ENCODE results near the gene MCC.

The MCC gene

GRCh38 chr5:113003763-113004162 lies 484.5 kb downstream of the MCC start:
- DNase-seq (ENCODE audit: low read depth in 2 of 2), result no peak
- TF ChIP-seq, protein P1, sequence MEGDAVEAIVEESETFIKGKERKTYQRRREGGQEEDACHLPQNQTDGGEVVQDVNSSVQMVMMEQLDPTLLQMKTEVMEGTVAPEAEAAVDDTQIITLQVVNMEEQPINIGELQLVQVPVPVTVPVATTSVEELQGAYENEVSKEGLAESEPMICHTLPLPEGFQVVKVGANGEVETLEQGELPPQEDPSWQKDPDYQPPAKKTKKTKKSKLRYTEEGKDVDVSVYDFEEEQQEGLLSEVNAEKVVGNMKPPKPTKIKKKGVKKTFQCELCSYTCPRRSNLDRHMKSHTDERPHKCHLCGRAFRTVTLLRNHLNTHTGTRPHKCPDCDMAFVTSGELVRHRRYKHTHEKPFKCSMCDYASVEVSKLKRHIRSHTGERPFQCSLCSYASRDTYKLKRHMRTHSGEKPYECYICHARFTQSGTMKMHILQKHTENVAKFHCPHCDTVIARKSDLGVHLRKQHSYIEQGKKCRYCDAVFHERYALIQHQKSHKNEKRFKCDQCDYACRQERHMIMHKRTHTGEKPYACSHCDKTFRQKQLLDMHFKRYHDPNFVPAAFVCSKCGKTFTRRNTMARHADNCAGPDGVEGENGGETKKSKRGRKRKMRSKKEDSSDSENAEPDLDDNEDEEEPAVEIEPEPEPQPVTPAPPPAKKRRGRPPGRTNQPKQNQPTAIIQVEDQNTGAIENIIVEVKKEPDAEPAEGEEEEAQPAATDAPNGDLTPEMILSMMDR (IDR thresholded peaks at IDR 0.05; ENCODE audit: low read depth, low read length), result no peak
- no peak overlapping the region for H3K4me3 ChIP-seq (replicated peaks in 1 of 2; ENCODE audit: low read depth in 2 of 2, low read length in 2 of 2)

DNA sequence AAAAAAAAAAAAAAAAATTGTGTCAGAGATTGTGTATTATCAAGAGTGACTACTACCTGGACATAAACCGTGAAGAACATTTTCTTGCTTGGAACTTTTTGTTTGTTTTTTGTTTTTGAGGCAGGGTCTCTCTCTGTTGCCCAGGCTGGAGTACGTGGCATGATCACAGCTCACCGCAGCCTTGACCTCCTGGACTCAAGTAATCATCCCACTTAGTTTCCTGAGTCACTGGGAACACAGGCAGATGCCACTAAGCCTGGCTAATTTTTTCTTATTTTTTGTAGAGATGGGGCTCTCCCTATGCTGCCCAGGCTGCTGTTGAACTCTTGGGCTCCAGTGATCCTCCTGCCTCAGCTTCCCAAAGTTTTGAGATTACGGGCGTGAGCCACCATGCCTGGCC lies 485.8 kb downstream of the MCC start:
- H3K4me3 ChIP-seq (replicated peaks in 1 of 2; ENCODE audit: low read depth in 2 of 2, low read length in 2 of 2), result no peak overlapping the region
- TF ChIP-seq, protein P1 (IDR thresholded peaks at IDR 0.05; ENCODE audit: low read depth, low read length), result no peak
- DNase-seq (ENCODE audit: low read depth in 2 of 2), result no peak

- H3K4me3 ChIP-seq (replicated peaks in 1 of 2; ENCODE audit: low read depth in 2 of 2, low read length in 2 of 2), result no peak overlapping the region
- TF ChIP-seq, protein P1 (IDR thresholded peaks at IDR 0.05; ENCODE audit: low read depth, low read length), result no peak
- no peak for DNase-seq (ENCODE audit: low read depth in 2 of 2)
These were observed 487.8 kb downstream of the MCC start for GRCh38 chr5:113000466-113000865.

- TF ChIP-seq, protein P1 (IDR thresholded peaks at IDR 0.05; ENCODE audit: low read depth, low read length), result no peak
- no peak overlapping the region for H3K4me3 ChIP-seq (replicated peaks in 1 of 2; ENCODE audit: low read depth in 2 of 2, low read length in 2 of 2)
- no peak for DNase-seq (ENCODE audit: low read depth in 2 of 2)
These were observed 490.0 kb downstream of the MCC start for GRCh38 chr5:112998296-112998695.

DNA sequence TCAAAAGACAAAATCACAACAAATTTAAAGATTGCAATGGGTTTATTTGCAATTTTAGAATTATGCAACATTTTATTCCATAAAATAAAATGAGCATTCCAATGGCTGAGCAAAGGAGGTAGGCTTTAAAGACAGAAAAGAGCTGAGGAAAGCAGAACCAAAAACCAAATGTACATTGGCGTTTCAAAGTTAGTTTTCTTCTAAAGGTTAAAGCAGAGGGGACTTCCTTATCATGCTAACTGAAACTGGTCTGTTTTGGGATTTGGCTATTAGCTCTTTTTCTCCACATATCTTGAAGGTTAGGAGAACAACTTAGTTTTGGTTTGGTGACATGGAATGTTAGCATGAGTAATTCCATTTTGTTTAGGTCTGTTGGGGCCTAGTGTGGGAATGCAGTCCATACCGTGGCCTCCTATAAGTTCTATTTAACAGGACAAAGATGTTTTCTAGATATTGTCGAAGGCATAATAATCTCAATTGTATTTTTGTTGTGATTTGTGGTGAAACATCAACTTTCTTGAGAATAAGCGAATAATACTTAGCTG lies 491.4 kb downstream of the MCC start:
- TF ChIP-seq, protein P1 (IDR thresholded peaks at IDR 0.05; ENCODE audit: low read depth, low read length), result no peak
- no peak overlapping the region for H3K4me3 ChIP-seq (replicated peaks in 1 of 2; ENCODE audit: low read depth in 2 of 2, low read length in 2 of 2)
- DNase-seq (ENCODE audit: low read depth in 2 of 2), result peak in 1 of 2 donors; percentile 17

- peak; percentile 80 for DNase-seq (ENCODE audit: low read depth in 2 of 2)
- TF ChIP-seq, protein P1 (IDR thresholded peaks at IDR 0.05; ENCODE audit: low read depth, low read length), result peak; percentile 77
- no peak overlapping the region for H3K4me3 ChIP-seq (replicated peaks in 1 of 2; ENCODE audit: low read depth in 2 of 2, low read length in 2 of 2)
These were observed 492.3 kb downstream of the MCC start for GRCh38 chr5:112995764-112996618.

All from cardiac fibroblast (primary cell).